OCI-LY1 (cell line): Measurements from ENCODE around the gene LDLRAD4.

Experiments
- EZH2 ChIP-seq: fragments of 200-600 bp; sonication (generic), shearing (Covaris generic); IDR thresholded peaks from 2 replicates; pipeline ENCODE4 v1.8.0; 2017; ENCODE audit warnings: borderline replicate concordance, mixed run types, mild to moderate bottlenecking, antibody characterized with exemption, low read length, moderate library complexity, mixed read lengths
- TF ChIP-seq, protein P1 (sequence below): fragments of 200-600 bp; sonication (generic), shearing (Covaris generic); IDR thresholded peaks from 2 replicates; pipeline ENCODE4 v1.5.1; 2017; ENCODE audit warnings: mild to moderate bottlenecking, antibody characterized with exemption, low read length, moderate library complexity, mixed read lengths

- TF ChIP-seq EZH2: no peak
- TF ChIP-seq, protein P1, sequence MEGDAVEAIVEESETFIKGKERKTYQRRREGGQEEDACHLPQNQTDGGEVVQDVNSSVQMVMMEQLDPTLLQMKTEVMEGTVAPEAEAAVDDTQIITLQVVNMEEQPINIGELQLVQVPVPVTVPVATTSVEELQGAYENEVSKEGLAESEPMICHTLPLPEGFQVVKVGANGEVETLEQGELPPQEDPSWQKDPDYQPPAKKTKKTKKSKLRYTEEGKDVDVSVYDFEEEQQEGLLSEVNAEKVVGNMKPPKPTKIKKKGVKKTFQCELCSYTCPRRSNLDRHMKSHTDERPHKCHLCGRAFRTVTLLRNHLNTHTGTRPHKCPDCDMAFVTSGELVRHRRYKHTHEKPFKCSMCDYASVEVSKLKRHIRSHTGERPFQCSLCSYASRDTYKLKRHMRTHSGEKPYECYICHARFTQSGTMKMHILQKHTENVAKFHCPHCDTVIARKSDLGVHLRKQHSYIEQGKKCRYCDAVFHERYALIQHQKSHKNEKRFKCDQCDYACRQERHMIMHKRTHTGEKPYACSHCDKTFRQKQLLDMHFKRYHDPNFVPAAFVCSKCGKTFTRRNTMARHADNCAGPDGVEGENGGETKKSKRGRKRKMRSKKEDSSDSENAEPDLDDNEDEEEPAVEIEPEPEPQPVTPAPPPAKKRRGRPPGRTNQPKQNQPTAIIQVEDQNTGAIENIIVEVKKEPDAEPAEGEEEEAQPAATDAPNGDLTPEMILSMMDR: no peak
Measured at GRCh38 chr18:13491138-13491537, 272.6 kb downstream of the LDLRAD4 start.
